ENCODE measurements around the gene FOXN3.

DNA sequence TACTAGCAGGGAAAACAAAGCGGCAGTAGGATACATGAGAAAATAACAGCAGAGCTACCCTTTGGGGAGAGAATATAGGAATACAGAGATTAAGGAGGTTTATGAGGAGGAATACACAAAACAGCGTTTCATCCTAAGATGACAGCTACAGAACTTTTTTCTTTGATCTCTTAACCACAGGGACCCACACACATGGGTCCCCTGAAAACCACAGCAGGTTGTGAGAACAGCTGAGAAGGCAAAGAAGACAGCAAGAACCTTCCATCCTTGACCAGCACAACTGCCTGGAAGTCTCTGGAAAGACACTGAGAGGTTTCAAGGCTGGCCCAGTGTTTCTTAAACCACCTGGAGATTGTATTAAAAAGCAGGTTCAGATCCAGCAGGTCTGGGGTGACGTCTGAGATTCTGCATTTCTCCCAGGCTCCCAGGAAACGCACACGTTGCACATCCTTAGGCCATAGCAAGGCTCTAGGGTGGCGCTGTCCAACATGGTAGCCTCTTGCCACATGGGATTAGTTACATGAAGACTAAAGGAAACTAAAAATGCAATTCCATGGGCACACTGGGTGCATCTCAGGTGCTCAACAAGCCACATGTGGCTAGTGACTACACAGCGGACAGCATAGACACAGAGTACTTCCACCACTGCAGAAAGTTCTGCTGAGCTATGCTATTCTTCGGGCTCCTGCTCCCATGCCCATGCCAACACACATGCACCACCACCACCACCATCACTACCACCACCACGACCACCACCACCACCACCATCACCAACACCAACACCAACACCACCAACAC is 92.3 kb downstream of the FOXN3 start:
- TF ChIP-seq, protein P1, sequence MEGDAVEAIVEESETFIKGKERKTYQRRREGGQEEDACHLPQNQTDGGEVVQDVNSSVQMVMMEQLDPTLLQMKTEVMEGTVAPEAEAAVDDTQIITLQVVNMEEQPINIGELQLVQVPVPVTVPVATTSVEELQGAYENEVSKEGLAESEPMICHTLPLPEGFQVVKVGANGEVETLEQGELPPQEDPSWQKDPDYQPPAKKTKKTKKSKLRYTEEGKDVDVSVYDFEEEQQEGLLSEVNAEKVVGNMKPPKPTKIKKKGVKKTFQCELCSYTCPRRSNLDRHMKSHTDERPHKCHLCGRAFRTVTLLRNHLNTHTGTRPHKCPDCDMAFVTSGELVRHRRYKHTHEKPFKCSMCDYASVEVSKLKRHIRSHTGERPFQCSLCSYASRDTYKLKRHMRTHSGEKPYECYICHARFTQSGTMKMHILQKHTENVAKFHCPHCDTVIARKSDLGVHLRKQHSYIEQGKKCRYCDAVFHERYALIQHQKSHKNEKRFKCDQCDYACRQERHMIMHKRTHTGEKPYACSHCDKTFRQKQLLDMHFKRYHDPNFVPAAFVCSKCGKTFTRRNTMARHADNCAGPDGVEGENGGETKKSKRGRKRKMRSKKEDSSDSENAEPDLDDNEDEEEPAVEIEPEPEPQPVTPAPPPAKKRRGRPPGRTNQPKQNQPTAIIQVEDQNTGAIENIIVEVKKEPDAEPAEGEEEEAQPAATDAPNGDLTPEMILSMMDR (IDR thresholded peaks at IDR 0.05) = no peak
- no peak for TF ChIP-seq POLR2A (IDR thresholded peaks at IDR 0.05)
